ENCODE measurements around the gene F2RL3.

F2RL3 gene

GRCh38 chr19:16894080-16894479 lies 5.3 kb downstream of the F2RL3 start:
- DNase-seq (ENCODE audit: low read depth in 1 of 2, low spot score in 1 of 2): no peak

GRCh38 chr19:16895467-16896145 lies 6.8 kb downstream of the F2RL3 start:
- no peak for DNase-seq (ENCODE audit: low read depth in 1 of 2, low spot score in 1 of 2)

GRCh38 chr19:16896146-16897028 lies 7.6 kb downstream of the F2RL3 start:
- no peak for DNase-seq (ENCODE audit: low read depth in 1 of 2, low spot score in 1 of 2)

- peak; percentile 25 to 32 for DNase-seq (ENCODE audit: low read depth in 1 of 2, low spot score in 1 of 2)
These were observed 8.4 kb downstream of the F2RL3 start for GRCh38 chr19:16897029-16897855.

GRCh38 chr19:16897856-16898161 lies 9.0 kb downstream of the F2RL3 start:
- peak in 1 of 2 donors; percentile 9 for DNase-seq (ENCODE audit: low read depth in 1 of 2, low spot score in 1 of 2)

- DNase-seq (ENCODE audit: low read depth in 1 of 2, low spot score in 1 of 2): no peak
These were observed 9.7 kb downstream of the F2RL3 start for GRCh38 chr19:16898361-16899015.

- no peak for DNase-seq (ENCODE audit: low read depth in 1 of 2, low spot score in 1 of 2)
These were observed 10.8 kb downstream of the F2RL3 start for GRCh38 chr19:16899566-16900075.

GRCh38 chr19:16901491-16902175 lies 12.8 kb downstream of the F2RL3 start:
- DNase-seq (ENCODE audit: low read depth in 1 of 2, low spot score in 1 of 2): no peak

GRCh38 chr19:16902545-16902944 lies 13.7 kb downstream of the F2RL3 start:
- DNase-seq (ENCODE audit: low read depth in 1 of 2, low spot score in 1 of 2): no peak

- no peak for DNase-seq (ENCODE audit: low read depth in 1 of 2, low spot score in 1 of 2)
These were observed 14.5 kb downstream of the F2RL3 start for GRCh38 chr19:16903347-16903746.

GRCh38 chr19:16904599-16904998 lies 15.8 kb downstream of the F2RL3 start:
- no peak for DNase-seq (ENCODE audit: low read depth in 1 of 2, low spot score in 1 of 2)

GRCh38 chr19:16908759-16909158 lies 20.0 kb downstream of the F2RL3 start:
- no peak for DNase-seq (ENCODE audit: low read depth in 1 of 2, low spot score in 1 of 2)

- DNase-seq (ENCODE audit: low read depth in 1 of 2, low spot score in 1 of 2): no peak
These were observed 22.2 kb downstream of the F2RL3 start for GRCh38 chr19:16911046-16911445.

- DNase-seq (ENCODE audit: low read depth in 1 of 2, low spot score in 1 of 2): no peak
These were observed 24.0 kb downstream of the F2RL3 start for GRCh38 chr19:16912780-16913179.

GRCh38 chr19:16914421-16914820 lies 25.6 kb downstream of the F2RL3 start:
- no peak for DNase-seq (ENCODE audit: low read depth in 1 of 2, low spot score in 1 of 2)

GRCh38 chr19:16915135-16915534 lies 26.3 kb downstream of the F2RL3 start:
- no peak for DNase-seq (ENCODE audit: low read depth in 1 of 2, low spot score in 1 of 2)

- no peak for DNase-seq (ENCODE audit: low read depth in 1 of 2, low spot score in 1 of 2)
These were observed 26.9 kb downstream of the F2RL3 start for GRCh38 chr19:16915734-16916133.

- DNase-seq (ENCODE audit: low read depth in 1 of 2, low spot score in 1 of 2): no peak
These were observed 28.6 kb downstream of the F2RL3 start for GRCh38 chr19:16917401-16917800.

GRCh38 chr19:16919496-16919895 lies 30.7 kb downstream of the F2RL3 start:
- DNase-seq (ENCODE audit: low read depth in 1 of 2, low spot score in 1 of 2): no peak

GRCh38 chr19:16920816-16921529 lies 32.2 kb downstream of the F2RL3 start:
- DNase-seq (ENCODE audit: low read depth in 1 of 2, low spot score in 1 of 2): no peak
